GM13976 (cell line): ENCODE measurements around the gene ROBO4.

ENCODE experiments used
- DNase-seq: peaks from one replicate; pipeline ENCODE4 v3.0.0; 2012; ENCODE audit warnings: low spot score
- in situ Hi-C: fragments of 300-500 bp; cut with MboI; formaldehyde crosslinking; loops from one replicate; pipeline ENCODE4 v1.12.0; 2022; ENCODE audit warnings: low sequenced_read_pairs, mixed read lengths, inconsistent platforms; ENCODE audit not compliant: unreplicated experiment
- TF ChIP-seq, protein P1 (sequence below): IDR thresholded peaks from 2 replicates; pipeline ENCODE4 v1.5.1; 2012; ENCODE audit warnings: borderline replicate concordance, mild to moderate bottlenecking; ENCODE audit not compliant: insufficient read depth; ENCODE audit errors: extremely low read depth, missing control alignments, control extremely low read depth

Gene ROBO4

DNA sequence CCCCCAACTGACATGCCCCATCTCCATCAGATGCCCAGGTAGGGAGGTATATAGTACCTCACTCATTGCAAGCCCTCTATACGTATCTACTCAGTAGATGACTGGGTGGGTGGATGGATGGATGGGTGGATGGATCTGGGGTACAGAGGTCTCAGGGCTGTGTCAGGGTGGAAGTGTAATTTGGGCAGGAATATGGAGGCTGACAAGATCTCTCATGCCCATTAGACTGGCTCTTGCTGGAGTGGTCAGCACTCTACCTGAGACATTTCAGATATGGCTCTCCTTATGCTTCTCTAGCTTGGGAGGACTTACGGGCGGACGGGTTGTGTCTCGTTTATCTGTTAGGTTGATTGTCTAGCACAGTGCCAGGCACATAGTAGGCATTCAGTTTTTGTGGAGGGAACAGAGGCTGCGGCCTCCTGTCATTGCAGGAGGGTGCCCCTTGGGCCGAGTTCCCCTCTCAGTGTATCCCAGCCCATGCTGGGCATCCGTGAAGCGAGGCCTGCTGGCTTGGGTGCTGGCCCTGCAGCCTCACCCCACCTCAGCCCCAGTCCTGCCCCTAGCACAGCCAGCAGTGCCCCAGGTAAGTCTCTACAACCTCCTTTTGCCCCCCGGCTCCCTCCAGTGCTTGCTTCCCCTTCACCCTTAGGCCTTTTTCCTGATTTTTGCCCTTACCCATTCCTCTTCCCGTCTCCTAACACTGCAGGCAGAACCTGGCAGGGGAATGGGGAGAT lies 18.7 kb downstream of the ROBO4 start:
- DNase-seq, result no peak
- TF ChIP-seq, protein P1, sequence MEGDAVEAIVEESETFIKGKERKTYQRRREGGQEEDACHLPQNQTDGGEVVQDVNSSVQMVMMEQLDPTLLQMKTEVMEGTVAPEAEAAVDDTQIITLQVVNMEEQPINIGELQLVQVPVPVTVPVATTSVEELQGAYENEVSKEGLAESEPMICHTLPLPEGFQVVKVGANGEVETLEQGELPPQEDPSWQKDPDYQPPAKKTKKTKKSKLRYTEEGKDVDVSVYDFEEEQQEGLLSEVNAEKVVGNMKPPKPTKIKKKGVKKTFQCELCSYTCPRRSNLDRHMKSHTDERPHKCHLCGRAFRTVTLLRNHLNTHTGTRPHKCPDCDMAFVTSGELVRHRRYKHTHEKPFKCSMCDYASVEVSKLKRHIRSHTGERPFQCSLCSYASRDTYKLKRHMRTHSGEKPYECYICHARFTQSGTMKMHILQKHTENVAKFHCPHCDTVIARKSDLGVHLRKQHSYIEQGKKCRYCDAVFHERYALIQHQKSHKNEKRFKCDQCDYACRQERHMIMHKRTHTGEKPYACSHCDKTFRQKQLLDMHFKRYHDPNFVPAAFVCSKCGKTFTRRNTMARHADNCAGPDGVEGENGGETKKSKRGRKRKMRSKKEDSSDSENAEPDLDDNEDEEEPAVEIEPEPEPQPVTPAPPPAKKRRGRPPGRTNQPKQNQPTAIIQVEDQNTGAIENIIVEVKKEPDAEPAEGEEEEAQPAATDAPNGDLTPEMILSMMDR, result no peak
- in situ Hi-C loops, result no loop called here

DNA sequence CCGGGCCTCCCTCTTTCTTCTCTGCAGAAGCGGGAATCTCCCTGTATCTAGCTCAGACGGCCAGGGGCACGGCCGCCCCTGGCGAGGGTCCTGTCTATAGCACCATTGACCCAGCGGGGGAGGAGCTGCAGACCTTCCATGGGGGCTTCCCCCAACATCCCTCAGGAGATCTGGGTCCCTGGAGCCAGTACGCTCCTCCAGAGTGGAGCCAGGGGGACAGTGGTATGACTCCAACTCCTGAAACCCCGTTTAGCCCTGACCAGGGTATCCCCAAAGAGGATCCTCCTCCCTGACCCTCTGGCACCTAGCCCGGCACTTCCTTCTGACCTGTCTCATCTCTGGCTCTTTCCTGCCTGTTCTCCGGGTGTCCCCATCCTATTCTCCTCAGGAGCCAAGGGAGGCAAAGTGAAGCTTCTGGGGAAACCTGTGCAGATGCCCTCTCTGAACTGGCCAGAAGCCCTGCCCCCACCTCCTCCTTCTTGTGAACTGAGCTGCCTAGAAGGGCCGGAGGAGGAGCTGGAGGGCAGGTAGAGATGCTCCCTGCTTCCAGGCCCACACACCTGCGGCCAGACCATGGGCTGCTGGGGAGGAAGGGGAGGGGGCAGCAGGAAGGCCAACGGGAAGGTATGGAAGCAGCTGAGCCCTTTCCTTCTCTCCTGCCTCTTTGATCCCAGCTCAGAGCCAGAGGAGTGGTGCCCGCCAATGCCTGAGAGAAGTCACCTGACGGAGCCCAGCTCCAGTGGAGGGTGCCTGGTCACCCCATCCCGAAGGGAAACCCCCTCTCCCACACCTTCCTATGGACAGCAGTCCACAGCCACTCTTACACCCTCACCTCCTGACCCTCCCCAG lies 19.5 kb downstream of the ROBO4 start:
- in situ Hi-C loops, result no loop called here
- TF ChIP-seq, protein P1, result no peak
- no peak for DNase-seq

DNA sequence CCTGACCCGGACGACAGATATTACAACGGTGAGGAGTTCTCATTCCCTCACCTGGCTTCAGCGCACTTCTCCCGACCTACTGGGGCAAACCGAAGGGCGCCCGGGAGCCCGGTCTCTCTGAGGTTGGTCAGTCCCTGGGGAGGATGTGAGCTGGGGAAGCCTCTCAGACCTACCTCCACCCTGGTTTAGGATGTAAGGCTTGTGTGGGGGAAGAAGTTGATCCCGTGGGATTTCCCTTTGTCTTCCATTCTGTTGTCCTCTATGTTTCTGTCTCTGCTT lies 20.1 kb downstream of the ROBO4 start:
- TF ChIP-seq, protein P1, result no peak
- in situ Hi-C loops, result no loop called here
- DNase-seq, result no peak

DNA sequence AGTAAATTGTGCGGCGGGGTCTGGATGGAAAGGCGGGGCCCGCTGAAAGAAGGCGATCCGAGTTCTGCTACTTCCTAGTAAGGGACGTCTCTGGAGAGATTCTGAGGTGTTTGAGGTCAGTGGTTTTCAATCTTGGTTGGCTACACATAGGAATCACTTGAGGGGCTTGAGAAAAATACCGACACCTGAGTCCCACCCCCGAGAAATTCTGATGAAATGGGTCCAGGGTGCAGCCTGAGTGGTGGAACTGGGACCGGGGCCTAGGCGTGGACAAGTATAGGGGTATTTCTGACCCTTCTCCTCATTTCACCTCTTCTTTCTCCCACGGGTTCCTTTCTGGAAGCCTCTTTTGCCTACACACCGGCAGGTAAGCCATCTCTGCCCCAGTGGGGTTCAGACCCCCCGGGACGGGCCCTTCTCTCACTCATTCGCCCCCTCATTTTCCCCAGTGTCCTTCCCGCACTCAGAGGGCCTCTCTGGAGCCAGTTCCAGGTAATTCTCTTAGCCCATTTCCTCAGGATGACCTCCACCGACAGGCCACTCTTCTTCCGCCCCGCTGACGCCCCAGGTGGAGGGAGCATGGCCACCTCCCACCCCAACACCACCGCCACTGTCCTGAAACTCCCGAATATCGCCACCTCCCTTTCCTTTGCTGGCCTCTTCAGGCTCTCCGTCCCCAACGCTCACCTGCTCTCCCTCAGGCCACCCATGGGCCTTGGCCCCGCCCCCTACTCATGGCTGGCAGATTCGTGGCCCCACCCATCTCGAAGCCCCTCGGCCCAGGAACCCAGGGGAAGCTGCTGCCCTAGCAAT lies 20.6 kb downstream of the ROBO4 start:
- DNase-seq, result no peak
- in situ Hi-C loops, result no loop called here
- TF ChIP-seq, protein P1, result no peak

DNA sequence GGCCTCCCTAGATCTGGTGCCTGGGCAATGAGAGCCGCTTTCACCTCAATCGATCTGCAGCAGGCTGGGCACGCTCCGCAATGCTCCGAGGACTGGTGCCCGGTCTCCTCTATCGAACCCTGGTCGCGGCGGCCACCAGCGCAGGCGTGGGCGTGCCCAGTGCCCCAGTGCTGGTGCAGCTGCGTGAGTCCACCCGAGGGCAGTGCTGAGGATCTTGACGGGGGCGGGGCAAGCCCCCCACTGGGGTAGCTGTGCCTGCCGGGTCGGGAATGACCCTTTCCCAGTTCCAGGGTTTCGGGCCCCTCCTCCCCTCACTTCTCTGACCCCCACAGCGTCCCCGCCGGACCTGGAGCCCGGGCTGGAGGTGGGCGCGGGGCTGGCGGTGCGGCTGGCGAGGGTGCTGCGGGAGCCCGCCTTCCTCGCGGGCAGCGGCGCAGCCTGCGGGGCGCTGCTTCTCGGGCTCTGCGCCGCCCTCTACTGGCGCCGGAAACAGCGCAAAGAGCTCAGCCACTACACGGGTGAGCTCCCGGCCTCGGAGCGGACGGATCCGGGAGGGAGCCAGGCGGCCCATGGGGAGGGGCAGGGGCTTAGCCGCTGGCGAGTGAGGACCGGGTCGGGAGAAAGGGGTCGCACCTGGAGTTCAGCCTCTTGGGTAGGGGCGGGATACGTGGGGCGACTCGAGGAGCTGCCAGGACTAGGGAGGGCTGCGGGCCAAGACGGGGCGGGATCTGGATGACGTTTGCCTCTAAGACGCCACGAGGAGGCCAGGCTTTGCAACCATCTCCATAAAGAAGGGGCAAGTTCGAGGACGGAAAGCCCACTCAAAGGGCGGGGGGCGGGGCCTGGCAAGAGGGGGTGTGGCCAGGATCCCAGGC lies 21.5 kb downstream of the ROBO4 start:
- in situ Hi-C loops, result no loop called here
- TF ChIP-seq, protein P1, result peak; percentile 93
- peak; percentile 94 for DNase-seq
